ENCODE measurements around the gene HSBP1L1. TPM values are rescaled to one million over a fixed set of nuclear protein-coding genes. Genes with fewer than 3 reads are reported as not detected.
"Not testable (repeated sequence)": the region's sequence is repeated elsewhere in the genome, so short reads cannot be mapped to it uniquely, and the experiment has no call there.

The HSBP1L1 gene
- total and polyA plus RNA-seq, 2 donors (not counting 1 experiment from before 2014, with no cell fraction given): 13.4 to 24.6 TPM

GRCh38 chr18:79958981-79959380 is 5.5 kb upstream of the HSBP1L1 start:
- H3K36me3 ChIP-seq (ENCODE audit: control insufficient read depth, insufficient read depth, low read length): no peaks in the 10 kb centered on the region
- no peaks in the 10 kb centered on the region for H3K79me2 ChIP-seq (ENCODE audit: control insufficient read depth, insufficient read depth, low read length)
- TF ChIP-seq CTCF (conservative IDR thresholded peaks at IDR 0.05 in 1 of 2, IDR thresholded peaks at IDR 0.05 in 1 of 2; ENCODE audit: low read depth in 1 of 2, low read length in 2 of 2) (no peak), EZH2 (IDR thresholded peaks at IDR 0.05; ENCODE audit: low read length, missing control alignments) (no peak)
- H3K4me1 ChIP-seq (ENCODE audit: control insufficient read depth, extremely low read depth, insufficient read depth, low read length): peaks cover 3% of the 10 kb centered on the region
- H3K27ac ChIP-seq (ENCODE audit: insufficient read depth, low read length): no peak overlapping the region
- no peak overlapping the region for H3K4me2 ChIP-seq (ENCODE audit: extremely low read depth, insufficient read depth, low read length)
- no peak overlapping the region for H3K9ac ChIP-seq (ENCODE audit: insufficient read depth, low read length)
- H4K20me1 ChIP-seq (ENCODE audit: control insufficient read depth, extremely low read depth, insufficient read depth, low read length): no peaks in the 10 kb centered on the region
- H3K4me3 ChIP-seq (replicated peaks in 1 of 4; ENCODE audit: control extremely low read depth in 1 of 4, insufficient read depth in 1 of 4, low read depth in 3 of 4, low read length in 4 of 4): no peak overlapping the region
- no peaks in the 10 kb centered on the region for H3K9me3 ChIP-seq (ENCODE audit: control insufficient read depth, insufficient read depth, low read depth, low read length)
- H2AFZ ChIP-seq (ENCODE audit: low read length): no peak overlapping the region
- no peak for DNase-seq (ENCODE audit: low read depth in 2 of 2)
- no peaks in the 10 kb centered on the region for H3K27me3 ChIP-seq (ENCODE audit: control insufficient read depth, insufficient read depth, low read length)

- H3K79me2 ChIP-seq (ENCODE audit: control insufficient read depth, insufficient read depth, low read length); H3K27me3 ChIP-seq (ENCODE audit: control insufficient read depth, insufficient read depth, low read length); H3K9me3 ChIP-seq (ENCODE audit: control insufficient read depth, insufficient read depth, low read depth, low read length); H3K9ac ChIP-seq (ENCODE audit: insufficient read depth, low read length); H3K27ac ChIP-seq (ENCODE audit: insufficient read depth, low read length); H3K4me1 ChIP-seq (ENCODE audit: control insufficient read depth, extremely low read depth, insufficient read depth, low read length); H2AFZ ChIP-seq (ENCODE audit: low read length); H3K4me3 ChIP-seq (replicated peaks in 1 of 4; ENCODE audit: control extremely low read depth in 1 of 4, insufficient read depth in 1 of 4, low read depth in 3 of 4, low read length in 4 of 4); H4K20me1 ChIP-seq (ENCODE audit: control insufficient read depth, extremely low read depth, insufficient read depth, low read length); H3K4me2 ChIP-seq (ENCODE audit: extremely low read depth, insufficient read depth, low read length); H3K36me3 ChIP-seq (ENCODE audit: control insufficient read depth, insufficient read depth, low read length): not testable (repeated sequence)
- peak; percentile 49 to 80 for DNase-seq (ENCODE audit: low read depth in 2 of 2)
Measured at GRCh38 chr18:79960161-79960801, 4.2 kb upstream of the HSBP1L1 start.

GRCh38 chr18:79960921-79961526 is 3.4 kb upstream of the HSBP1L1 start:
- DNase-seq (ENCODE audit: low read depth in 2 of 2): no peak
- Histone ChIP-seq H3K36me3 (ENCODE audit: control insufficient read depth, insufficient read depth, low read length) (no peaks in the 10 kb centered on the region), H3K79me2 (ENCODE audit: control insufficient read depth, insufficient read depth, low read length) (no peaks in the 10 kb centered on the region), H3K9ac (ENCODE audit: insufficient read depth, low read length) (no peak overlapping the region), H3K4me1 (ENCODE audit: control insufficient read depth, extremely low read depth, insufficient read depth, low read length) (peaks cover 7% of the 10 kb centered on the region), H2AFZ (ENCODE audit: low read length) (no peak overlapping the region), H4K20me1 (ENCODE audit: control insufficient read depth, extremely low read depth, insufficient read depth, low read length) (no peaks in the 10 kb centered on the region), H3K4me2 (ENCODE audit: extremely low read depth, insufficient read depth, low read length) (no peak overlapping the region), H3K27ac (ENCODE audit: insufficient read depth, low read length) (no peak overlapping the region), H3K4me3 (replicated peaks in 1 of 4; ENCODE audit: control extremely low read depth in 1 of 4, insufficient read depth in 1 of 4, low read depth in 3 of 4, low read length in 4 of 4) (no peak overlapping the region), H3K9me3 (ENCODE audit: control insufficient read depth, insufficient read depth, low read depth, low read length) (no peaks in the 10 kb centered on the region), H3K27me3 (ENCODE audit: control insufficient read depth, insufficient read depth, low read length) (no peaks in the 10 kb centered on the region)
- TF ChIP-seq CTCF (conservative IDR thresholded peaks at IDR 0.05 in 1 of 2, IDR thresholded peaks at IDR 0.05 in 1 of 2; ENCODE audit: low read depth in 1 of 2, low read length in 2 of 2): no peak
- no peak for TF ChIP-seq EZH2 (IDR thresholded peaks at IDR 0.05; ENCODE audit: low read length, missing control alignments)

Data from fibroblast of lung (primary cell).